SK-N-SH (cell line): ENCODE measurements around the gene TARDBP.
"Not testable (repeated sequence)": the region's sequence is repeated elsewhere in the genome, so short reads cannot be mapped to it uniquely, and the experiment has no call there.

Experiments used
- CHD2 ChIP-seq: fragments of 150-350 bp; IDR thresholded peaks from 2 replicates; pipeline ENCODE4 v1.6.1; 2018; ENCODE audit warnings: low read length; ENCODE audit not compliant: partially characterized antibody
- EZH2phosphoT487 ChIP-seq: fragments of 200-600 bp; sonication (generic); IDR thresholded peaks from 2 replicates; pipeline ENCODE4 v1.6.1; 2017; ENCODE audit warnings: low read depth, mixed run types, mild to moderate bottlenecking, antibody characterized with exemption, moderate library complexity, borderline replicate concordance
- GABPA ChIP-seq: IDR thresholded peaks from 2 replicates; pipeline ENCODE4 v1.4.0; 2012; ENCODE audit warnings: low read depth, mild to moderate bottlenecking
- RCOR1 ChIP-seq: fragments of 150-350 bp; IDR thresholded peaks from 2 replicates; pipeline ENCODE4 v1.6.1; 2017; ENCODE audit warnings: antibody characterized with exemption, low read length
- RXRA ChIP-seq: IDR thresholded peaks from 2 replicates; pipeline ENCODE4 v1.4.0; 2012; ENCODE audit warnings: low read depth, mild to moderate bottlenecking, borderline replicate concordance
- SMC3 ChIP-seq: IDR thresholded peaks from 2 replicates; pipeline ENCODE4 v1.6.1; 2012; ENCODE audit warnings: low read depth, low read length, improper control_type of control experiment
- TAF1 ChIP-seq: IDR thresholded peaks from 2 replicates; pipeline ENCODE4 v1.6.1; 2012; ENCODE audit warnings: low read depth, mild to moderate bottlenecking, low read length, moderate library complexity, borderline replicate concordance
- YY1 ChIP-seq: IDR thresholded peaks from 2 replicates; pipeline ENCODE4 v1.4.0; 2012; ENCODE audit warnings: low read depth, mild to moderate bottlenecking
- TF ChIP-seq, protein P1 (sequence below): fragments of 200-600 bp; sonication (generic); IDR thresholded peaks from 2 replicates; pipeline ENCODE4 v1.6.1; 2017; ENCODE audit warnings: antibody characterized with exemption, mild to moderate bottlenecking, moderate library complexity

DNA sequence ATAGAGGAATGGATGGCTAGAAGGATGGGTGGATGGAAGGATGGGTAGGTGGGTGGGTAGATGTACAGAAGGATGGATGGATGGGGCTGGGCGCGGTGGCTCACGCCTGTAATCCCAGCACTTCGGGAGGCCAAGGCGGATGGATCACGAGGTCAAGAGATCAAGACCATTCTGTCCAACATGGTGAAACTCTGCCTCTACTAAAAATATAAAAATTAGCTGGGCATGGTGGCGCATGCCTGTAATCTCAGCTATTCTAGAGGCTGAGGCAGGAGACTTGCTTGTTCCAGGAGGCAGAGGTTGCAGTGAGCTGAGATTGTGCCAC is 27.6 kb downstream of the TARDBP start:
- TF ChIP-seq RXRA, RCOR1, EZH2phosphoT487, GABPA, YY1, SMC3, CHD2, TAF1: not testable (repeated sequence)
- TF ChIP-seq, protein P1, sequence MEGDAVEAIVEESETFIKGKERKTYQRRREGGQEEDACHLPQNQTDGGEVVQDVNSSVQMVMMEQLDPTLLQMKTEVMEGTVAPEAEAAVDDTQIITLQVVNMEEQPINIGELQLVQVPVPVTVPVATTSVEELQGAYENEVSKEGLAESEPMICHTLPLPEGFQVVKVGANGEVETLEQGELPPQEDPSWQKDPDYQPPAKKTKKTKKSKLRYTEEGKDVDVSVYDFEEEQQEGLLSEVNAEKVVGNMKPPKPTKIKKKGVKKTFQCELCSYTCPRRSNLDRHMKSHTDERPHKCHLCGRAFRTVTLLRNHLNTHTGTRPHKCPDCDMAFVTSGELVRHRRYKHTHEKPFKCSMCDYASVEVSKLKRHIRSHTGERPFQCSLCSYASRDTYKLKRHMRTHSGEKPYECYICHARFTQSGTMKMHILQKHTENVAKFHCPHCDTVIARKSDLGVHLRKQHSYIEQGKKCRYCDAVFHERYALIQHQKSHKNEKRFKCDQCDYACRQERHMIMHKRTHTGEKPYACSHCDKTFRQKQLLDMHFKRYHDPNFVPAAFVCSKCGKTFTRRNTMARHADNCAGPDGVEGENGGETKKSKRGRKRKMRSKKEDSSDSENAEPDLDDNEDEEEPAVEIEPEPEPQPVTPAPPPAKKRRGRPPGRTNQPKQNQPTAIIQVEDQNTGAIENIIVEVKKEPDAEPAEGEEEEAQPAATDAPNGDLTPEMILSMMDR: not testable (repeated sequence)
